HCT116 (cell line): ENCODE results near the gene ADGRV1.

Experiments used
- ATF3 ChIP-seq: IDR thresholded peaks from 2 replicates; pipeline ENCODE4 v1.6.1; 2012
- CTCF ChIP-seq, 3 experiments: fragments of 200-600 bp in 1 of 3; sonication (generic) in 1 of 3; IDR thresholded peaks in 2 of 3; conservative IDR thresholded peaks in 1 of 3; 2 replicates each; pipeline ENCODE4 v1.5.1; 2012 to 2017; ENCODE audit warnings: low read depth in 2 of 3, low read length in 2 of 3, antibody characterized with exemption in 1 of 3, borderline replicate concordance in 1 of 3, control low read depth in 1 of 3, mild to moderate bottlenecking in 1 of 3, mixed read lengths in 1 of 3, mixed run types in 1 of 3, moderate library complexity in 1 of 3; ENCODE audit not compliant: insufficient read depth in 1 of 3
- EZH2phosphoT487 ChIP-seq: fragments of 200-600 bp; IDR thresholded peaks from 2 replicates; pipeline ENCODE4 v1.6.1; 2018; ENCODE audit warnings: antibody characterized with exemption, borderline replicate concordance
- FOSL1 ChIP-seq: IDR thresholded peaks from 2 replicates; pipeline ENCODE4 v1.6.1; 2012; ENCODE audit warnings: low read depth
- POLR2A ChIP-seq: IDR thresholded peaks from 2 replicates; pipeline ENCODE4 v1.7.0; 2011; ENCODE audit warnings: borderline replicate concordance; ENCODE audit not compliant: insufficient read depth, insufficient read length; ENCODE audit errors: extremely low read depth
- ZNF274 ChIP-seq: fragments of 200-500 bp; sonication (Bioruptor generic); IDR thresholded peaks from 2 replicates; pipeline ENCODE4 v1.6.1; 2014; ENCODE audit warnings: mild to moderate bottlenecking, low read depth, low read length, inconsistent platforms

GRCh38 chr5:90542827-90543519 is 15.6 kb upstream of the ADGRV1 start:
- TF ChIP-seq CTCF (IDR thresholded peaks at IDR 0.05 in 2 of 3, conservative IDR thresholded peaks at IDR 0.05 in 1 of 3; ENCODE audit: borderline replicate concordance in 1 of 3, insufficient read depth in 1 of 3, low read depth in 2 of 3, low read length in 2 of 3) (no peak), POLR2A (no peak), FOSL1 (no peak), ATF3 (no peak), EZH2phosphoT487 (no peak), ZNF274 (no peak)
